C4-2B (cell line): ENCODE results near the gene SORCS2.

Experiments
- ZFX ChIP-seq: fragments of 450-650 bp; IDR thresholded peaks from 2 replicates; pipeline ENCODE4 v1.6.1; 2017
- TF ChIP-seq, protein P1 (sequence below): fragments of 450-650 bp; conservative IDR thresholded peaks from 2 replicates; pipeline ENCODE4 v1.5.1; 2017; ENCODE audit warnings: mild to moderate bottlenecking

DNA sequence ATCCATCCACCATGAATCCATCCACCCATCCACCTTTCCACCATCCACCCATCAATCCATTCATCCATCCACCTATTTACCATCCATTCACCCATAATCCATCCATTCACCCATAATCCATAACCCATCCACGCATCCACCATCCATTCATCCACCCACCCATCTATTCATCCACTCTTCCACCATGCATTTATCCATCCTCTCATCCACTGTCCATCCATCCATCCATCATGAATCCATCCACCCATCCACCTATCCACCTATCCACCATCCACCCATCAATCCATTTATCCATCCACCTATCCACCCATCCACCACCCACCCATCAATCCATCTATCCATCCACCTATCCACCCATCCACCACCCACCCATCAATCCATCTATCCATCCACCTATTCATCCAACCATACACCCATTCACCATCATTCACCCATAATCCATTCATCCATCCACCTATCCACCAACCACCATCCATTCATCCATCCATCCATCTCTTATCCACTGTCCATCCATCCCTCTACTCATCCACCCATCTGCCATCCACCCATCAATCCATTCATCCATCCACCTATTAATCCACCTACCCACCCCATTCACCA, 422.1 kb downstream of the SORCS2 start:
- TF ChIP-seq, protein P1, sequence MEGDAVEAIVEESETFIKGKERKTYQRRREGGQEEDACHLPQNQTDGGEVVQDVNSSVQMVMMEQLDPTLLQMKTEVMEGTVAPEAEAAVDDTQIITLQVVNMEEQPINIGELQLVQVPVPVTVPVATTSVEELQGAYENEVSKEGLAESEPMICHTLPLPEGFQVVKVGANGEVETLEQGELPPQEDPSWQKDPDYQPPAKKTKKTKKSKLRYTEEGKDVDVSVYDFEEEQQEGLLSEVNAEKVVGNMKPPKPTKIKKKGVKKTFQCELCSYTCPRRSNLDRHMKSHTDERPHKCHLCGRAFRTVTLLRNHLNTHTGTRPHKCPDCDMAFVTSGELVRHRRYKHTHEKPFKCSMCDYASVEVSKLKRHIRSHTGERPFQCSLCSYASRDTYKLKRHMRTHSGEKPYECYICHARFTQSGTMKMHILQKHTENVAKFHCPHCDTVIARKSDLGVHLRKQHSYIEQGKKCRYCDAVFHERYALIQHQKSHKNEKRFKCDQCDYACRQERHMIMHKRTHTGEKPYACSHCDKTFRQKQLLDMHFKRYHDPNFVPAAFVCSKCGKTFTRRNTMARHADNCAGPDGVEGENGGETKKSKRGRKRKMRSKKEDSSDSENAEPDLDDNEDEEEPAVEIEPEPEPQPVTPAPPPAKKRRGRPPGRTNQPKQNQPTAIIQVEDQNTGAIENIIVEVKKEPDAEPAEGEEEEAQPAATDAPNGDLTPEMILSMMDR, result no peak
- no peak for TF ChIP-seq ZFX
